GM12892 (cell line): ENCODE data around the gene ADM5.

ENCODE experiments used
- POLR2A ChIP-seq: IDR thresholded peaks from 2 replicates; pipeline ENCODE4 v1.6.1; 2011; ENCODE audit warnings: low read depth, low read length, control low read depth
- TAF1 ChIP-seq: IDR thresholded peaks from 2 replicates; pipeline ENCODE4 v1.6.1; 2011; ENCODE audit warnings: low read depth, mild to moderate bottlenecking, control low read depth, low read length, borderline replicate concordance

DNA sequence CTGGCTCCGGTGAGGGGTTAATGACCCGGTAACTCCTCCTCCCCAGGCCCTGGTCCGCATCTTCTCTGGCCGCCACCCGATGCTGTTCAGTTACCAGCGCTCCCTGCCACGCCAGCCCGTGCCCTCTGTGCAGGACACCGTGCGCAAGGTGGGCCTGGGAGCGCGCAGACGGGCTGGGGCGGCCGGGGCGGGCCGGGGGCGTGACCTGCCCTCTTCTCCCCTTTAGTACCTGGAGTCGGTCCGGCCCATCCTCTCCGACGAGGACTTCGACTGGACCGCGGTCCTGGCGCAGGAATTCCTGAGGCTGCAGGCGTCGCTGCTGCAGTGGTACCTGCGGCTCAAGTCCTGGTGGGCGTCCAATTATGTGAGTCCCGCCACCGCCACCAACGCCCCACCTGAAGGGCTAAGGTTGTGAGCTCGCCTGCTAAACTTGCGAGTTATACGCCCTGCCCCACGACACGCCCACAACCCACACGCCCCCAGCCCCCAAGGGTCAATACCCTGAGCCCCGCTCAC, 11.9 kb downstream of the ADM5 start:
- TF ChIP-seq POLR2A (no peak), TAF1 (no peak)
